ENCODE results near the gene ZFAND6. TPM values are rescaled to one million over a fixed set of nuclear protein-coding genes. Genes with fewer than 3 reads are reported as not detected.

The ZFAND6 gene
- total and polyA plus RNA-seq, 7 experiments from 2014 or later = 51.0 to 113 (median 79.8) TPM

DNA sequence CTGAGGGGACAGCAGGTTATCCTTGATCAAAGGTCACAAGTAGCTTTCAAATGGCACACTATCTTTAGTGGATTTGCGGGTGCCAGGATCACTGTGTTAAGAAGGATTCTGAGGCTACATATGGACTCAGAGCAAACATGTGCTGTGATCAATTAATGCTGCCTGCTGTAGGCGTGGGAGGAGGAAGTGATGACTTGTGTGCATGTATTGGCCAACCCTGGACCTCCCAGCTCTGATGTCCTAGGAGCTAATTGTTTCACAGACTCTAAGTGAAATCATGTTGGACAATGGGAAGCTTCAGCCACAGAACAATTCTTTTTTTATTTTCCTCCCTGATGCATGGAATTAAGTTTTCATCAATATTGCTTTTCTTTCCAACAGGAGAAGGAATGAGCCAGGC lies 117.7 kb downstream of the ZFAND6 start:
- no peaks in the 10 kb centered on the region for H3K9me3 ChIP-seq (ENCODE audit: control insufficient read depth in 2 of 3, low read length in 3 of 3)
- H3K27ac Mint-ChIP-seq = no peak overlapping the region
- H3K4me3 ChIP-seq (ENCODE audit: low read length) = no peak overlapping the region
- ATAC-seq (no peak), DNase-seq (no peak)
- intact Hi-C loops (cut with micrococcal nuclease) = no loop called here
- no peaks in the 10 kb centered on the region for H3K27me3 ChIP-seq (ENCODE audit: control insufficient read depth in 2 of 2, insufficient read depth in 2 of 2, low read length in 2 of 2)
- H3K9me3 Mint-ChIP-seq = no peaks in the 10 kb centered on the region
- no peak overlapping the region for H3K27ac ChIP-seq (ENCODE audit: low read depth, low read length)
- peaks cover 4 to 36% (median 17%) of the 10 kb centered on the region in 5 donors for H3K36me3 Mint-ChIP-seq
- CTCF ChIA-PET = no interaction called here
- peaks cover 0 to 2% (median 0%) of the 10 kb centered on the region in 7 donors for H3K4me1 Mint-ChIP-seq
- POLR2A ChIA-PET = interaction anchor here (0.6 kb wide), 1 partner anchor 128 kb away, joined by 3 read pairs; no protein-coding TSS in a partner anchor
- H3K36me3 ChIP-seq (ENCODE audit: control insufficient read depth in 2 of 3, insufficient read depth in 3 of 3, low read length in 3 of 3) = peaks cover 0 to 20% (median 0%) of the 10 kb centered on the region in 3 experiments
- H3K4me3 Mint-ChIP-seq = no peak overlapping the region
- no peaks in the 10 kb centered on the region for H3K4me1 ChIP-seq (ENCODE audit: control insufficient read depth in 2 of 2, insufficient read depth in 2 of 2, low read length in 2 of 2)
- no peaks in the 10 kb centered on the region for H3K27me3 Mint-ChIP-seq

DNA sequence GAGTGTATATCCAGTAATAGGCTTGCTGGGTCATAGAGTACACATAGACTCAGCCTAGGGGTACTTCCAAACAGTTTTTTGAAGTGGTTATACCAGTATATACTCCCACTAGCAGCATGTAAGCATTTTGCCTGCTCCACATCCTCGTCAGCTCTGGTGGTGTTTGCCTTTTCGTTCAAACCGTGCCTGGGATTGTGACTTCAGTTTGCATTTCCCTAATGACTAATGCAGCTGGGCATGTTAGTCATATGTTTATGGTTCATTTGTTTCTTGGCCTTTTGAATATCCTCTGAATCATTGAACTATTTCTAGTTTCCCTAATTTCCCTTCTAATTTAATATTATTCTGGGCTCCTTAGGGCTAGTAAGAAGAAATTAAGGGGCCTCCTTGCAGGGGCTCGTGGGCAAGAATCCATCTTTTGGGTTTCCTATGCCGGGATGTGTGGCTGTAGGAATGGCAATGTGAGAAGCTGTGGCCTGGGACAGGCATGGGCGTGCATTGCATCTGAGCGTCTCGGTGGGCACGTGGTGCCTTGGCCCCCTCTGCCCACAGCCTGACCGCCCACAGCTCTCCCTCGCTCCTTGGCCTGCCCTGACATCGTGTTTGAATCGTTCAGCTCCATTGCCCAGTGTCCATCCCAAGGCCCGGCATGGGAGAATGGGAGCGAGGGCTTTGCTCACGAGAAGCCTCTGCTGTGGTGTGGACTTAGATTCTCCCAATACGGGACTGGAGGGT lies 119.7 kb downstream of the ZFAND6 start:
- POLR2A ChIA-PET = no interaction called here
- CTCF ChIA-PET = interaction anchor here (0.7 kb wide), 1 partner anchor 283 kb away, joined by 3 read pairs; no protein-coding TSS in a partner anchor
- ATAC-seq (no peak), DNase-seq (no peak)
- Histone ChIP-seq H3K9me3 (ENCODE audit: control insufficient read depth in 2 of 3, low read length in 3 of 3) (no peaks in the 10 kb centered on the region), H3K36me3 (ENCODE audit: control insufficient read depth in 2 of 3, insufficient read depth in 3 of 3, low read length in 3 of 3) (peaks cover 0 to 20% (median 0%) of the 10 kb centered on the region in 3 experiments), H3K4me1 (ENCODE audit: control insufficient read depth in 2 of 2, insufficient read depth in 2 of 2, low read length in 2 of 2) (no peaks in the 10 kb centered on the region), H3K27me3 (ENCODE audit: control insufficient read depth in 2 of 2, insufficient read depth in 2 of 2, low read length in 2 of 2) (no peaks in the 10 kb centered on the region), H3K4me3 (ENCODE audit: low read length) (no peak overlapping the region), H3K27ac (ENCODE audit: low read depth, low read length) (no peak overlapping the region)
- Mint-ChIP-seq H3K9me3 (no peaks in the 10 kb centered on the region), H3K27me3 (no peaks in the 10 kb centered on the region), H3K4me1 (no peaks in the 10 kb centered on the region), H3K27ac (no peak overlapping the region), H3K4me3 (no peak overlapping the region), H3K36me3 (peaks cover 7 to 52% (median 32%) of the 10 kb centered on the region in 5 donors)
- intact Hi-C loops (cut with micrococcal nuclease) = no loop called here

DNA sequence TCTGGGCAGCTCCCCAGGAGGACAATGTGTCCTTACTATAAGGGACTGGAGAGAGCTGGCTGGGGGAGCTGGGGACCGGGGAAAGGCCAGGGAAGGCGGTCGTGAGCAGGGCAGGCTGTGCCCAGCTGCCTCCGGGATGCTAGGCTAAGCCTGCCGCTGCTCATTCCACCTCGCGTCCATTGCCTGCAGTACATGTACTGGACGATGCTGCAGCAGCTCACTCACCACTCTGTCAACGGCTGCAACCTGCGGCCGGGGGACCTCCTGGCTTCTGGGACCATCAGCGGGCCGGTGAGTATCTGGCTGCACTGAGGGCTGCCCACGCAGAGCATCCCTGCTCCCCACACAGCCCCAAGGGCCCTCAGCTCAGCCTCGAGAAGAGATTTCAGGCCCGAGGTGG lies 120.5 kb downstream of the ZFAND6 start:
- H3K27ac Mint-ChIP-seq = no peak overlapping the region
- Histone ChIP-seq H3K27ac (ENCODE audit: low read depth, low read length) (no peak overlapping the region), H3K9me3 (ENCODE audit: control insufficient read depth in 2 of 3, low read length in 3 of 3) (no peaks in the 10 kb centered on the region), H3K36me3 (ENCODE audit: control insufficient read depth in 2 of 3, insufficient read depth in 3 of 3, low read length in 3 of 3) (peaks cover 0 to 24% (median 0%) of the 10 kb centered on the region in 3 experiments), H3K27me3 (ENCODE audit: control insufficient read depth in 2 of 2, insufficient read depth in 2 of 2, low read length in 2 of 2) (no peaks in the 10 kb centered on the region), H3K4me1 (ENCODE audit: control insufficient read depth in 2 of 2, insufficient read depth in 2 of 2, low read length in 2 of 2) (no peaks in the 10 kb centered on the region), H3K4me3 (ENCODE audit: low read length) (no peak overlapping the region)
- intact Hi-C loops (cut with micrococcal nuclease) = no loop called here
- H3K9me3 Mint-ChIP-seq = no peaks in the 10 kb centered on the region
- ChIA-PET CTCF (interaction anchor here (0.6 kb wide), 1 partner anchor 799 kb away, joined by 3 read pairs; no protein-coding TSS in a partner anchor), POLR2A (no interaction called here)
- H3K36me3 Mint-ChIP-seq = peaks cover 9 to 59% (median 40%) of the 10 kb centered on the region in 5 donors
- DNase-seq (no peak), ATAC-seq (no peak)
- H3K4me3 Mint-ChIP-seq = no peak overlapping the region
- no peaks in the 10 kb centered on the region for H3K4me1 Mint-ChIP-seq
- no peaks in the 10 kb centered on the region for H3K27me3 Mint-ChIP-seq

DNA sequence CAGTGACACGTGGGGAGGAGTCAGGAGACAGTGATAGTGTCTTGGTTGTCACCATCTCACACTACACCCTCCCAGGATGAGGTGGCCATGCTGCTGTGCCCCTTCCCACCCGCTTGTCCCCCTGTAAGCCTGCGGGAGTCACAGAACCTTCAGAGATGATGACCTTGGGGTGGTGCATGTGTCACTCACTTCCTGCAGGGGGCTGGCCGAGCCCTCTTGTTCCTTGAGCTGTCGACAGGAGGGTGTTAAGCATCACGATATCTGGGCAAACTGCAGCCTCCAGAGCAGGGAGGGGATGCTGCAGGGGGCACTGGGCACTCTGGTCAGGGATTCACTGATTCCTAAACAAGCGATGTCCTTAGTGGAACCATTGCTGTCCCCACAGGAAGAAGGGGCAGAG lies 121.0 kb downstream of the ZFAND6 start:
- ATAC-seq = no peak
- Mint-ChIP-seq H3K36me3 (peaks cover 12 to 64% (median 45%) of the 10 kb centered on the region in 5 donors), H3K27me3 (no peaks in the 10 kb centered on the region), H3K27ac (no peak overlapping the region), H3K4me1 (no peaks in the 10 kb centered on the region), H3K4me3 (no peak overlapping the region), H3K9me3 (peaks cover 0 to 4% (median 0%) of the 10 kb centered on the region in 11 donors)
- CTCF ChIA-PET = no interaction called here
- Histone ChIP-seq H3K27ac (ENCODE audit: low read depth, low read length) (no peak overlapping the region), H3K27me3 (ENCODE audit: control insufficient read depth in 2 of 2, insufficient read depth in 2 of 2, low read length in 2 of 2) (no peaks in the 10 kb centered on the region), H3K9me3 (ENCODE audit: control insufficient read depth in 2 of 3, low read length in 3 of 3) (no peaks in the 10 kb centered on the region), H3K4me1 (ENCODE audit: control insufficient read depth in 2 of 2, insufficient read depth in 2 of 2, low read length in 2 of 2) (no peaks in the 10 kb centered on the region), H3K36me3 (ENCODE audit: control insufficient read depth in 2 of 3, insufficient read depth in 3 of 3, low read length in 3 of 3) (peaks cover 0 to 28% (median 0%) of the 10 kb centered on the region in 3 experiments), H3K4me3 (ENCODE audit: low read length) (no peak overlapping the region)
- POLR2A ChIA-PET = no interaction called here
- no peak for DNase-seq
- intact Hi-C loops (cut with micrococcal nuclease) = no loop called here

DNA sequence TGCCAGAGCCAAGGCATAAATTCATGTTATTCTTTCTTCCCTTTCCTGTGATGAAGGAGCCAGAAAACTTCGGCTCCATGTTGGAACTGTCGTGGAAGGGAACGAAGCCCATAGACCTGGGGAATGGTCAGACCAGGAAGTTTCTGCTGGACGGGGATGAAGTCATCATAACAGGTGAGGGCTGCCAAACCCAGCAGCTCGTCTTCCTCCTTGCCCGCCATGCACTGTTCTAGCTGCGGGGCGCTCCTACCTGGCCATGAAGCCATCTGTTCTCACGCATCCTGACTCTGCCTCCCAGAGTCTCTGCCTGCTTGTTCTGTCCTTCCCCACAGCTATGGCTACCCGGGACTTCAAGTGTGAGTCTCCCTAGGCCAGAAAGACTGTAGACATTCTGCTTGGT lies 121.5 kb downstream of the ZFAND6 start:
- H3K4me1 Mint-ChIP-seq = no peaks in the 10 kb centered on the region
- intact Hi-C loops (cut with micrococcal nuclease) = no loop called here
- Histone ChIP-seq H3K36me3 (ENCODE audit: control insufficient read depth in 2 of 3, insufficient read depth in 3 of 3, low read length in 3 of 3) (peaks cover 0 to 33% (median 4%) of the 10 kb centered on the region in 3 experiments), H3K27ac (ENCODE audit: low read depth, low read length) (no peak overlapping the region), H3K27me3 (ENCODE audit: control insufficient read depth in 2 of 2, insufficient read depth in 2 of 2, low read length in 2 of 2) (no peaks in the 10 kb centered on the region), H3K4me3 (ENCODE audit: low read length) (no peak overlapping the region), H3K4me1 (ENCODE audit: control insufficient read depth in 2 of 2, insufficient read depth in 2 of 2, low read length in 2 of 2) (no peaks in the 10 kb centered on the region), H3K9me3 (ENCODE audit: control insufficient read depth in 2 of 3, low read length in 3 of 3) (no peaks in the 10 kb centered on the region)
- H3K9me3 Mint-ChIP-seq = peaks cover 0 to 4% (median 0%) of the 10 kb centered on the region in 11 donors
- ATAC-seq (no peak), DNase-seq (no peak)
- ChIA-PET POLR2A (no interaction called here), CTCF (no interaction called here)
- H3K36me3 Mint-ChIP-seq = peaks cover 14 to 63% (median 47%) of the 10 kb centered on the region in 5 donors
- H3K27me3 Mint-ChIP-seq = no peaks in the 10 kb centered on the region
- no peak overlapping the region for H3K4me3 Mint-ChIP-seq
- no peak overlapping the region for H3K27ac Mint-ChIP-seq

- Histone ChIP-seq H3K27me3 (ENCODE audit: control insufficient read depth in 2 of 2, insufficient read depth in 2 of 2, low read length in 2 of 2) (no peaks in the 10 kb centered on the region), H3K27ac (ENCODE audit: low read depth, low read length) (no peak overlapping the region), H3K4me1 (ENCODE audit: control insufficient read depth in 2 of 2, insufficient read depth in 2 of 2, low read length in 2 of 2) (no peaks in the 10 kb centered on the region), H3K9me3 (ENCODE audit: control insufficient read depth in 2 of 3, low read length in 3 of 3) (no peaks in the 10 kb centered on the region), H3K36me3 (ENCODE audit: control insufficient read depth in 2 of 3, insufficient read depth in 3 of 3, low read length in 3 of 3) (peaks cover 0 to 46% (median 5%) of the 10 kb centered on the region in 3 experiments), H3K4me3 (ENCODE audit: low read length) (no peak overlapping the region)
- ATAC-seq (no peak), DNase-seq (no peak)
- H3K36me3 Mint-ChIP-seq = peaks cover 19 to 68% (median 56%) of the 10 kb centered on the region in 5 donors
- no peaks in the 10 kb centered on the region for H3K4me1 Mint-ChIP-seq
- no peak overlapping the region for H3K4me3 Mint-ChIP-seq
- peaks cover 0 to 9% (median 0%) of the 10 kb centered on the region in 11 donors for H3K9me3 Mint-ChIP-seq
- H3K27me3 Mint-ChIP-seq = no peaks in the 10 kb centered on the region
- ChIA-PET POLR2A (no interaction called here), CTCF (no interaction called here)
- H3K27ac Mint-ChIP-seq = peak overlapping the region in 1 of 9 donors; percentile 11
- intact Hi-C loops (cut with micrococcal nuclease) = no loop called here
These were observed 123.3 kb downstream of the ZFAND6 start for GRCh38 chr15:80182611-80183261.

All from naive thymus-derived CD4-positive, alpha-beta T cell (primary cell).